Fibroblast of lung (primary cell): ENCODE results near the gene TMEM196.

Source experiments
- CTCF ChIP-seq, 2 donors: IDR thresholded peaks in 1 of 2; conservative IDR thresholded peaks in 1 of 2; 1 replicate in 1 of 2; 2 replicates in 1 of 2; pipeline ENCODE4 v1.5.1; 2011 to 2012; ENCODE audit warnings: low read length in 2 of 2, control low read depth in 1 of 2, inconsistent platforms in 1 of 2, low read depth in 1 of 2, mild to moderate bottlenecking in 1 of 2
- EZH2 ChIP-seq: IDR thresholded peaks from 2 replicates; pipeline ENCODE4 v1.5.1; 2012; ENCODE audit warnings: low read length, control low read depth, mild to moderate bottlenecking; ENCODE audit errors: missing control alignments

GRCh38 chr7:19811386-19811785 is 38.0 kb upstream of the TMEM196 start:
- TF ChIP-seq CTCF (conservative IDR thresholded peaks at IDR 0.05 in 1 of 2, IDR thresholded peaks at IDR 0.05 in 1 of 2; ENCODE audit: low read depth in 1 of 2, low read length in 2 of 2) (no peak), EZH2 (no peak)
